Measurements from ENCODE around the gene LAGE3.

The LAGE3 gene

DNA sequence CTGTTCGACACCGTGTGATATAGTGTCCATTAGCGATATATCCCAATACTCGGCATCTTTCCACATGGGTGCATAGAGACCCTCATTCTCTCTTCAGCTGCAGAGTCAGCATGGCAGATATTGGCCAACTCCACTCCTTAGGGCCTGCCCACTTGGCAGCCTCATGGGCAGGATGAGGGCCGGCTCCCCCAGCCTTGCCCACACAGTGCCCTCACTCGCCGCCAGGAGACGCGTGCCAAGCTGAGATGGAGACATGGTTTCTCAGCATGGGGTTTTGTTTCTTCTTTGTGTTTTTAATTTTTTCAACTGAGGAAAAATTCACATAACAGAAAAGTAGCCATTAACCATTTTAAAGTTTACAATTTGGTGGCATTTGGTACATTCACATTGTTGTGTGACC, 26.3 kb downstream of the LAGE3 start:
- DNase-seq: no peak

- no peak for DNase-seq
Observed at GRCh38 chrX:154450312-154450711, 28.8 kb downstream of the LAGE3 start.

DNA sequence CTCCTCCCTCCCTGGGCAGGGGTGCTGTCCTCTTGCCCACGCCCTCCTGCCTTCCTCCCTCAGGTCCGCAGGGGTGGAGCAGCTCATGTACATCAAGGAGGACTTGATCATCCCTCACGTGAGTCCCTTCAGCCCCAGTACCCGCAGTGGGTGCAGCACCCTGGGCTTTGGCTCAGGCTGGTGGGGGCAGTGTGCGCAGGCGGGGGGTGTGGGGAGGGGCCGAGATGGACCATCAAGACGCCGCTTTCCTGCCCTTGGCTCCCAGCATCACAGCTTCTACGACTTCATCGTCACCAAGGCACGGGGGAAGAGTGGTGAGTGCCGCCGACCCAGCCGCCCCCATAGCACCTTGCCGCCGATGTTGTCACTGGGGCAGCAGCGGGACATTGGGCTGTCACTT, 29.5 kb downstream of the LAGE3 start:
- no peak for DNase-seq

GRCh38 chrX:154448484-154448883, 30.6 kb downstream of the LAGE3 start:
- DNase-seq: no peak

DNA sequence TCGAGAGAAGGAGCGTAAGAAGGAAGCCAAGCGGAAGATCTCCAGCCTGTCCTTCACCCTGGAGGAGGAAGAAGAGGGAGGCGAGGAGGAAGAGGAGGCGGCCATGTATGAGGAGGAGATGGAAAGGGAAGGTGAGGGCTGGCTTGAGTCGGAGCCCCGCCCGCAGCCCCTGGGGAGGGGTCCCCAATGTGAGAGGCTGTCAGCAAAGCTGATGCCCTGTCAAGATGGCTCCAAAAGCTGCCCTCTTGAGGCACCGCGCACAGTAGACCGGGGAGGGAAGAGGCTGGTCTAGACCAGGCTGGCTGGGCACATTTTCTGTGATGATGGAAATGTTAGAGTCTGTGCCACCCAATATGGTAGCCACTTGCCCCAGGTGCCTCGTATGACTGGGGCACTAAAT, 32.7 kb downstream of the LAGE3 start:
- no peak for DNase-seq

- DNase-seq: no peak
Observed at GRCh38 chrX:154445776-154446175, 33.3 kb downstream of the LAGE3 start.

GRCh38 chrX:154444755-154445246, 34.3 kb downstream of the LAGE3 start:
- DNase-seq: no peak

DNA sequence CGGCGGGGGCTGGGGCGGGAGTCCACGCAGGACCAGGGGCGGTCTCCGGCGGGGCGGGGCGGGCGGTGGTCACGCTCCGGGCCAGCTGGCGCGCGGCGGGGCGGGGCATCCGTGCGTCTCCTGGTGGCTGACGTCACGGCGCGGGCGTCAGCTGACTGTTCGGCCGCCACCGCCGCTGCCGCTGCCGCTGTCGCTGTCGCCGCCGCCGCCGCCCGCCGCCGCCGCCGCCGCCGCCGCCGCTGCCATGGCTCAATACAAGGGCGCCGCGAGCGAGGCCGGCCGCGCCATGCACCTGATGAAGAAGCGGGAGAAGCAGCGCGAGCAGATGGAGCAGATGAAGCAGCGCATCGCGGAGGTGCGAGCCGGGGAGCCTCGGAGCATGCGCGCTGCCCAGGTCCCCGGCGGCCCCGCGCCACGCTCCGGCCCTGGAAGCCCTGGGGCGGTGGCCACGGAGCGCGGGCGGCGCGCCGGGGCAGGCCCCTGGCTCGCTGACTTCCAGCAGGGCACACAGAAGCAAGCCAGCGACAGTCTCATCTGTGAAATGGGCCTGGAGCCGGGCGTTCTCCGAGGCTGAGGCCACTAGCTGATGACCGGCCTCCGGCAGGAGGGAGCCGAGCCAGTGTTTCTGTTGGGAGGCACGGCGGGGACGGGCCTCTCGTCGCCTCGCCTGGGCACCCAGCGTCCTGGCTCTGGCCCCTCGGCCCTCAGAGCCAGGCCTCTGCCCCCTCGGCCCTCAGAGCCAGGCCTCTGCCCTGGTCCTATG, 34.9 kb downstream of the LAGE3 start, which contains the start of gene FAM50A:
Gene FAM50A (plus strand): TSS at position 150 of the 763 bp plus-strand sequence. CDS start 95 bp downstream, at position 245.
- no peak for DNase-seq

DNA sequence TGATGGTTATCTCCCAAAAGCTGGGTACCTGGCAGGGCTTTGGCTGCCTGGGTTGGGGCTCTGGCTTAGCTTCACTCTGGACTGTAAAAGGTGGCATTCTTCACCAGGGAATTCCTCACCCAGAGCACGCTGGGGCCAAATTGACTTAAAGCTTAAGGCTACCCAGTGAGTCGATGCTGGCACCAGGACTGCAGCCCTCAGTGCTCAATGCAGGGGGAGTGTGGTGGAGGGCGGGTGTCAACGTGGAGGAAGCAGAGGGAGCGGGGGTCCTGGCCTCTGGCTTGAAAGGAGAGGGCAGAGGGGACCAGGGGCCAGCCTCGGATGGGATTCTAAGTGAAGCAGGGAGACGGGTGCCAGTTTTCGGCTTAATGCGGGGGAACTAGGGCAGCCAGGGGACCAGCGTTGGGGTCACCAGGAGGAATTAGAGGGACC, 35.6 kb downstream of the LAGE3 start:
- no peak for DNase-seq

GRCh38 chrX:154441984-154442707, 36.9 kb downstream of the LAGE3 start:
- DNase-seq: no peak

DNA sequence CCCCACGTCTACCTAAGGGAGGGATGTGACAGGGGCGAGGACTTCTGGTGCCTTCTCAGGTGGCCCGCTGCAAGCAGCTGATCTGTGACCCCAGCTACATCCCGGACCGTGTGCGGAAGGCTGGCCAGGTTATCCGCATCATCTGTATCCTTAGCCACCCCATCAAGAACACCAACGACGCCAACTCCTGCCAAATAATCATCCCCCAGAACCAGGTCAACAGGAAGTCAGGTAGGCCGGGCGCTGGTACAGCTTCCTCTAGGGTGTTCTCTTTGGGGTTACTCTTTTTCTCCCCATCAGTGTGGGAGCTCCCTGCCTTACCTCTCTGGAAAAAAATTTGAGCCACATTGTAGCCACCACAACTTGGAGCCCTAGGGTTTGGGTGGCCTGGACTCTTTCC, 37.5 kb downstream of the LAGE3 start:
- no peak for DNase-seq

DNA sequence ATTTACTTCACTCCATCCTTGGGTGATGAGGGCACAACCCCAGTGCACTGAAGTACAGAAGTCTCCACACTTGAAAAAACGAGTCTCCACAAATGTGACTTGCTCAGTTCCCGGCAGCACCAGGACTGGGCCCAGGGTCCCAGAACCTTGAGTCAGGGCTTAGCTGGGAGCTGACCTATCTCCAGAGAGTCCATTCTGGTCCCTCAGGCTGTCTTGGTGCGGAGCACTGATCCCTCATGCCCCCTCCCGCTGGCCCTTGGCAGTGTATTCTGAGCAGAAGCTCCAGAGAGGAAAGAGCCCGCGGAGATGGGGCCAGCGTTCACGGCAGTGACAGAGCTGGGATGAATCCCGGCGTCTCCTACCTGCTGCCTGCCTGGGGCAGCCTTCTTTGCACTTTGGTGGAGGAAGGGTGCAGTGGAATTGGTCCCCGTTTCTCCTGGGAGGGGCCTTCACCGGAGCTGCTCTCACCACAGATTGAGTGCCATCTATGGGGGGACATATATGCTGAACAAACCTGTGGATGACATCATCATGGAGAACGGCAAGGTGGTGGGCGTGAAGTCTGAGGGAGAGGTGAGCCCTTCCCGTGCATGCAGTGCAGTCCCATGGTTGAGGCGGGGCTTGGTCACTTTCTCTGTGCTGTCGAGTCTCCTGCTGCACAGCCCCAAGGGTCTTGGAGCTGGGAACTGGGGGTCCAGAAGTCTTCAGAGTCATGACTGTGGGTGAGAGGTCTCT, 38.3 kb downstream of the LAGE3 start:
- DNase-seq: no peak

DNA sequence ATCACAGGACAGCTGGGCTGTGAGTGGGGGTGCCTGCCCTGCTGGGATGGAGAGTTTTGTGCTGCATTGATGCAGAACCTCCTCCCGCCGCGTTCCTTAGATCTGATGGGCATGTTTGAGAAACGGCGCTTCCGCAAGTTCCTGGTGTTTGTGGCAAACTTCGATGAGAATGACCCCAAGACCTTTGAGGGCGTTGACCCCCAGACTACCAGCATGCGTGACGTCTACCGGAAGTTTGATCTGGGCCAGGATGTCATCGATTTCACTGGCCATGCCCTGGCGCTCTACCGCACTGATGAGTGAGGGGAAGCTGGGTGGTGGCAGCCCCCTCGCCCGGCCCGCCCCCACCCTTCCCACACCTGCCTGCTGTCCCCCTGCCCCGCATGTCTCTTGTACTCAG, 39.2 kb downstream of the LAGE3 start:
- no peak for DNase-seq

DNA sequence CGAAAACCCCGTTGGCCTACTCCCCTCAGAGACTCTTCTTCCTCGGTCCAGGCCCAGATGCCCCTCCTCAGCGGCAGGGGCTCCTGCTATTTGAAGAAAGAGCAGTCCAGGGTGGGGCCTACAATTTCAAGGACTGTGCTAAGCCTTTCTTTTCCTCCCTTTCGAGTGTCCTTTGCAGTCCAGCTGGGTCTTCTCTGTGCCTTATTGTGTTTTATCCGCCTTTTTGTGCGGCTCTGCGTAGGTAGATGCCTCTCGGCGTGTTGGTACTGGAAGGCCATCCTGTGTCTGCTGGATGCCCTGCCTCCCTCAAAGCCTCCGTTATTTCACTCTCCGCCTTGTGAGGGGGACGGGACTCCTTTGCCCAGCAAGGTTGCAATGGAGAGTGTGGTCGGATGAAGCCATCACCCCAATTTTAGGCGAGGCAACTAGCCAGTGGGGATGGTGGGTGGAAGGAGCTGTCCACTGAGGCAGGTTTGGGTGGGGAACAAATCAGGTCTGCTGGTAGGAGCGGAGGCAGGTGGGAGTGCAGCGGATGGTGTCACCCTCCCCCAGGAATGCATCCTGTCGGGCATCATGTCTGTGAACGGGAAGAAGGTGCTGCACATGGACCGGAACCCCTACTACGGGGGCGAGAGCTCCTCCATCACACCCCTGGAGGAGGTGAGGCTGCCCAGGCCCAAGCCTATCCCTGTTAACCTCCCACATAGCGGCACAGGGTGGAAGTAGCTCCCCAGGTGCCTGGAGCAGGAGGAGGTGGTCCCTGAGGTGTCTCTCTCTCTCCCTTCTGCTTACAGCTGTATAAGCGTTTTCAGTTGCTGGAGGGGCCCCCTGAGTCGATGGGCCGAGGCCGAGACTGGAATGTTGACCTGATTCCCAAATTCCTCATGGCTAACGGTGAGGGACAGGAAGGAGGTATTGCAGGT, 40.8 kb downstream of the LAGE3 start:
- no peak for DNase-seq

DNA sequence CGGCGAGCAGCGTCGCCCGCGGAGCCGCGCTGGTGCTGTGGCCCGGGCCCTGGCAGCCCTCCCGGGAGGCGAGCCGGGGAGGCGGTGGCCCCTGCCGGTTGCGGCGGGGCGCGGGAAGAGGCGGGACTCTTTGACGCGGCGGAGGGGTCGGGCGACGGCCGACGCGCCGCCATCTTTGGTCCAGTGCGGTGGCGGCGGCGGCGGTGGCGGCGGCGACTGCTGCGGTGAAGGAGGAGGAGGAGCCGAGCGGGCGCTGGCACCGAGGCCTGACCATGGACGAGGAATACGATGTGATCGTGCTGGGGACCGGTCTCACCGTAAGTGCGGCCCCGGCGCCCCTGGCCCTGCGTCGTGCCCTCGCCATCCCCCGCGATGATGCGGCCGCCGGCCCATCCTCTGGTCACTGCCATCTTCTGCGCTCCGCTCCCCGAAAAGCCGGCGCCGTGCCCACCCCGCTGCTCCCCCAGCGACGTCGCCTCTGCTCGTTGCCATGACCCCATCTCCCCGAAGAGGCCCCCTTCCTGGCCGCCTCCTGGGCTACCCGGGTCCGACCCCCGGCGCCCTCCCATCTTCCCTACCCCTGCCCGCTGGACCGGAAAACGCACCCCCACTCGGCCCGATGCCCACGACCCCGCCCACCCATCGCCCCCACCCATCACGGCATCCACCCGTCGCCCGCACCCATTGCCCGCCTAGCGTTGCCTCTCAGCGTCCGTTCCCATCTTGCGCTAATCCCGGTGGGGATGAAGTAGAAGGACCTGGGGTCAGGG, 41.9 kb downstream of the LAGE3 start, which contains the start of gene GDI1:
Gene GDI1 (plus strand): TSS at position 172 of the 770 bp plus-strand sequence. CDS start 101 bp downstream, at position 273.
- DNase-seq: no peak

GRCh38 chrX:154436374-154436982, 42.6 kb downstream of the LAGE3 start:
- no peak for DNase-seq

- no peak for DNase-seq
Observed at GRCh38 chrX:154435171-154435733, 43.8 kb downstream of the LAGE3 start.

- no peak for DNase-seq
Observed at GRCh38 chrX:154434394-154435168, 44.5 kb downstream of the LAGE3 start.

DNA sequence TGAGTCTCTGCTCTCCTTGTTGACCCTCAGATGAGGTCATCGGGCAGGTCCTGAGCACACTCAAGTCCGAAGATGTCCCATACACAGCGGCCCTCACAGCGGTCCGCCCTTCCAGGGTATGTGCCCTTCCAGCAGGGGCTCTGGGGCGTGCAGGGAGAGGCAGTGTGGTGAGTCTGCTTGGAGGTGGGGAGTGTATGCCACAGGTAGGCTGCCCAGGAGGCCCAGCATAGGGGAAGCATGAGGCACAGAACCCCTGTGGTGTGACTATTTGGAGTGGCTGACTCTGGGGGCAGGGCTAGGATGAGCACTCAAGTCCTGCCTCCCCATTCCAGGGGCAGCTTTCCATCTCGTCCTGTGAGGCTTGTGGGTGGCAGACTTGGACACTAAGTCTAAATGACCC, 45.5 kb downstream of the LAGE3 start:
- DNase-seq: no peak

GRCh38 chrX:154432210-154432609, 46.9 kb downstream of the LAGE3 start:
- DNase-seq: no peak

Data from SHP77 treated with DMSO at 0.1 percent for 48 hours (cell line).